ENCODE results near the gene HSDL1. TPM values are rescaled to one million over a fixed set of nuclear protein-coding genes. Genes with fewer than 3 reads are reported as not detected.

The HSDL1 gene
- polyA plus RNA-seq, 1 experiment, result 29.5 TPM

DNA sequence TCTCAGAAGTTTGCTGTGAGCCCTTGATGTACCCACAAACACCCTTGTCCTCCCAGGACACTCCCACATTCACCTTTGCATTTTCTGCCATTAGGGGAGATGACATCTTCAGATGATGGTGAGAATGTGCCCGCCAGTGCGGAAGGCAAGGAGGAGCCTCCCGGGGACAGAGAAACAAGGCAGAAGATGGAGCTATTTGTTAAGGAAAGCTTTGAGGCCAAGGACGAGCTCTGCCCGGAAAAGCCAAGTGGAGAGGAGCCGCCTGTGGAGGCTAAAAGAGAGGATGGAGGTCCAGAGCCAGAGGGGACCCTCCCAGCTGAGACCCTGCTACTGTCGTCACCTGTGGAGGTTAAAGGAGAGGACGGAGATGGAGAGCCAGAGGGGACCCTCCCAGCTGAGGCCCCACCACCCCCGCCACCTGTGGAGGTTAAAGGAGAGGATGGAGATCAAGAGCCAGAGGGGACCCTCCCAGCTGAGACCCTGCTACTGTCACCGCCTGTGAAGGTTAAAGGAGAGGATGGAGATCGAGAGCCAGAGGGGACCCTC lies 24.9 kb upstream of the HSDL1 start:
- TF ChIP-seq, protein P1, sequence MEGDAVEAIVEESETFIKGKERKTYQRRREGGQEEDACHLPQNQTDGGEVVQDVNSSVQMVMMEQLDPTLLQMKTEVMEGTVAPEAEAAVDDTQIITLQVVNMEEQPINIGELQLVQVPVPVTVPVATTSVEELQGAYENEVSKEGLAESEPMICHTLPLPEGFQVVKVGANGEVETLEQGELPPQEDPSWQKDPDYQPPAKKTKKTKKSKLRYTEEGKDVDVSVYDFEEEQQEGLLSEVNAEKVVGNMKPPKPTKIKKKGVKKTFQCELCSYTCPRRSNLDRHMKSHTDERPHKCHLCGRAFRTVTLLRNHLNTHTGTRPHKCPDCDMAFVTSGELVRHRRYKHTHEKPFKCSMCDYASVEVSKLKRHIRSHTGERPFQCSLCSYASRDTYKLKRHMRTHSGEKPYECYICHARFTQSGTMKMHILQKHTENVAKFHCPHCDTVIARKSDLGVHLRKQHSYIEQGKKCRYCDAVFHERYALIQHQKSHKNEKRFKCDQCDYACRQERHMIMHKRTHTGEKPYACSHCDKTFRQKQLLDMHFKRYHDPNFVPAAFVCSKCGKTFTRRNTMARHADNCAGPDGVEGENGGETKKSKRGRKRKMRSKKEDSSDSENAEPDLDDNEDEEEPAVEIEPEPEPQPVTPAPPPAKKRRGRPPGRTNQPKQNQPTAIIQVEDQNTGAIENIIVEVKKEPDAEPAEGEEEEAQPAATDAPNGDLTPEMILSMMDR (IDR thresholded peaks at IDR 0.05; ENCODE audit: low read depth, low read length), result no peak
- no peak for DNase-seq (ENCODE audit: low read depth, low spot score)
- peaks cover 16% of the 10 kb centered on the region for H3K27me3 ChIP-seq (ENCODE audit: control insufficient read depth, insufficient read depth, low read length)
- H3K27ac ChIP-seq (ENCODE audit: low read depth, low read length), result no peak overlapping the region
- ChIA-PET CTCF (interaction anchor here (1.9 to 4.6 kb wide), 2 partner anchors 17 to 104 kb away, joined by 5 to 23 read pairs; partner anchors contain the start of gene TAF1C), POLR2A (interaction anchor here (1.0 kb wide), 1 partner anchor 53 kb away, joined by 3 read pairs; the partner anchor contains the start of gene MBTPS1)
- no peaks in the 10 kb centered on the region for H3K9me3 ChIP-seq (ENCODE audit: control insufficient read depth, insufficient read depth, low read length)
- no peak overlapping the region for H3K4me3 ChIP-seq (ENCODE audit: low read depth, low read length)

DNA sequence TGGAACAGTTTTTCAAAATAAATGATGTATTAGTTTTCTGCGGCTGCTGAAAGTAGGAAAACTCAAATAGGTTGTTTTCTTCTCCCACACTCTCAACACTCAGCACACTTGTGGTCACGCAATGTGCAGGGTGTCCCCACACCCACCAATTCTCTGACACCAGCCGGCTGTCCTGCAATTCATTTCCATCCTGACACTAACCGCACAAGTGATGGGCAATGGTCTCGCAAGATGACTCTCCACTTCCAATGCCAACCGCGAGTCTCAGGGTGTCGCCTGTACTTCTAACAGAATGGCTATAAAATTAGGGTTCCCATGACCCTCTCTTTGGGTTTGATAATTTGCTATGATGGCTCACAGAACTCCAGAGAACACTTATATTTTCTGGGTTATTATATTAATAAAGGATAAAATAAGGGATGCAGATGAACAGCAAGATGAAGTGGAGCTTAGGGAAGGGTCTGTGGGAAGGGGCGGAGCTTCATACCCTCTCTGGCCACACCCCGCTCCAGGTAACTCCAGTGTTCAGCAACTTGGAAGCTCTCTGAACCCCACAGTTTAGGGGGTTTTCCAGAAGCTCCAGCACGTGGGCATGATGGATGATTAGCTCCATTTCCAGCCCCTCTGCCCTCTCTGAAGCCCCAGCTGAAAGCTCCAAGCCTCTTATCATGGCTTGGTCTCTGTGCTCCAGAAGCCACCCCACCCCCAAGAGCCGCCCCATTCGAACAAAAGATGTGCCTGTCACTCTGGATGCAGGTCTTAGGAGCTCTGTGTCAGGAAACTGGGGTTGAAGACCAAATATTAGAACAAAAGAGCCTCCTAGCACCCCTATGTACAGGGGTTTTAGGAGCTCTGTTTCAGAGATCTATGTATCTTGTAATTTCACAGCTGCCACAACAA lies 22.1 kb upstream of the HSDL1 start:
- CTCF ChIA-PET, result interaction anchor here (1.2 to 4.6 kb wide), 4 partner anchors 8 to 211 kb away, joined by 3 to 23 read pairs (median 5); partner anchors contain the start of gene TAF1C
- TF ChIP-seq, protein P1 (IDR thresholded peaks at IDR 0.05; ENCODE audit: low read depth, low read length), result no peak
- no peak overlapping the region for H3K27ac ChIP-seq (ENCODE audit: low read depth, low read length)
- no peak overlapping the region for H3K4me3 ChIP-seq (ENCODE audit: low read depth, low read length)
- H3K27me3 ChIP-seq (ENCODE audit: control insufficient read depth, insufficient read depth, low read length), result peaks cover 30% of the 10 kb centered on the region
- no peaks in the 10 kb centered on the region for H3K9me3 ChIP-seq (ENCODE audit: control insufficient read depth, insufficient read depth, low read length)
- POLR2A ChIA-PET, result interaction anchor here (1.1 kb wide), 1 partner anchor 50 kb away, joined by 3 read pairs; the partner anchor contains the start of gene MBTPS1
- no peak for DNase-seq (ENCODE audit: low read depth, low spot score)

DNA sequence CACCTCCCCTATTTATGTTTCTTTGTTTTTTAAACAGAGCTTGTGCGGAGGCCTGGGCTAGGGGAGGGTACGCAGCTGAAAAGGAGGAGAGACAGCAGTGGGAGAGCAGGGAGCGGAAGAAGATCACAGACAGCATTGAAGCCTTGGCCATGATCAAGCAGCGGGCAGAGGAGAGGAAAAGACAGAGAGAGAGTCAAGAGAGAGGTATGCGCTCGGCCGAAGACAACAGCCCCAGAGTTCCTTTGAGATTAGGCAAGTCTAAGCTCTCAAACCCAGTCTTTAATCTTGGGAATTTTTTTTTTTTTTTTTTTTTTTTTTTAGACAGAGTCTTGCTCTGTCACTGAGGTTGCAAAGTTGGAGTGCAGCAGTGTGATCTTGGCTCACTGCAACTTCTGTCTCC lies 20.8 kb upstream of the HSDL1 start:
- POLR2A ChIA-PET, result no interaction called here
- TF ChIP-seq, protein P1 (IDR thresholded peaks at IDR 0.05; ENCODE audit: low read depth, low read length), result no peak
- Histone ChIP-seq H3K27ac (ENCODE audit: low read depth, low read length) (no peak overlapping the region), H3K9me3 (ENCODE audit: control insufficient read depth, insufficient read depth, low read length) (no peaks in the 10 kb centered on the region), H3K27me3 (ENCODE audit: control insufficient read depth, insufficient read depth, low read length) (peaks cover 36% of the 10 kb centered on the region), H3K4me3 (ENCODE audit: low read depth, low read length) (no peak overlapping the region)
- no peak for DNase-seq (ENCODE audit: low read depth, low spot score)
- CTCF ChIA-PET, result interaction anchor here (0.7 to 1.8 kb wide), 4 partner anchors 10 to 209 kb away, joined by 3 to 5 read pairs (median 4); partner anchors contain the start of gene TAF1C

DNA sequence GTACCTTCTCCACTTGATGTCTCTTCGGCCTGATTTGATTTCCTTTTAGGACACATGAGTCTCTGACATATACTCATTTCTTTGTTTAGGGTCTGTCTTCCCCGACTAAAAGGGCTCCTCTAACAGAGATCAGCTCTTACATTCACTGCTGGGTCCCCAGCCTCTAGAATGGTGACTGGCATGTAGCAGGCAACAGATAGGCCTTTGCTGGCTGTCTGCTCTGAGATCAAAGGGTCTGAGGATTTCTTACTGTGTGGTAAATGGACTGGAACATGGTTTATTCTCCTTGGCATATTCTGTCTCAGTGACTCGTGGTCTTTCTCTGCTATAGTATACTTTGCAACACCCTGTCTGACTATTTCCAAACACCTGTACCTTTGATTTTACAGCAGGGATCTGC lies 16.8 kb upstream of the HSDL1 start:
- H3K27ac ChIP-seq (ENCODE audit: low read depth, low read length), result no peak overlapping the region
- no peak for DNase-seq (ENCODE audit: low read depth, low spot score)
- no peak overlapping the region for H3K4me3 ChIP-seq (ENCODE audit: low read depth, low read length)
- H3K27me3 ChIP-seq (ENCODE audit: control insufficient read depth, insufficient read depth, low read length), result peaks cover 56% of the 10 kb centered on the region
- H3K9me3 ChIP-seq (ENCODE audit: control insufficient read depth, insufficient read depth, low read length), result no peaks in the 10 kb centered on the region
- ChIA-PET POLR2A (no interaction called here), CTCF (interaction anchor here (1.5 to 1.7 kb wide), 3 partner anchors 14 to 96 kb away, joined by 5 to 9 read pairs (median 7); partner anchors contain the start of gene TAF1C)
- TF ChIP-seq, protein P1 (IDR thresholded peaks at IDR 0.05; ENCODE audit: low read depth, low read length), result no peak

Measured in AG04450 (cell line).